A549 (cell line): Measurements from ENCODE around the gene SCAMP2. TPM values are rescaled to one million over a fixed set of nuclear protein-coding genes. Genes with fewer than 3 reads are reported as not detected.

ENCODE experiments used
- ATAC-seq, 2 experiments: fragments of 200-7000 bp in 1 of 2; fragments of >200 bp in 1 of 2; cut with Nextera tagmentation in 1 of 2; cut with Tn5 transposase in 1 of 2; 3 replicates each; pipeline versions ENCODE4 v1.8.0 to v1.9.1; 2018 to 2020; ENCODE audit warnings: mild to moderate bottlenecking in 1 of 2, moderate library complexity in 1 of 2
- CTCF ChIA-PET: fragments of 300-600 bp; sonication (Branson Sonifier 250); formaldehyde crosslinking; extraction: SDS; loops from one replicate; lab custom pipeline; 2021; ENCODE audit warnings: antibody characterized with exemption, inconsistent platforms; lab: Yijun Ruan, JAX
- POLR2A ChIA-PET: fragments of 350-600 bp; formaldehyde crosslinking; extraction: SDS; loops from one replicate; lab custom pipeline; 2021; ENCODE audit warnings: antibody characterized with exemption, inconsistent platforms; lab: Yijun Ruan, JAX
- DNase-seq, 2 experiments: peaks; one replicate each; pipeline versions ENCODE4 v3.0.0 to v3.0.0-alpha.2; 2011 to 2016; ENCODE audit warnings: low read depth in 1 of 2, low spot score in 1 of 2
- FAIRE-seq: peaks from 2 replicates; lab custom pipeline; 2011; peaks lifted over from hg19 to GRCh38; lab: Jason Lieb, UNC
- H3K27ac ChIP-seq, 2 experiments: fragments of >200 bp; sonication (Bioruptor Twin); formaldehyde crosslinking; 3 replicates each; pipeline ENCODE4 v1.5.1; 2016 to 2017
- H3K4me1 ChIP-seq: fragments of >200 bp; sonication (Bioruptor Twin); formaldehyde crosslinking; 3 replicates; pipeline ENCODE4 v1.6.1; 2016
- H3K4me2 ChIP-seq: fragments of >200 bp; sonication (Bioruptor Twin); formaldehyde crosslinking; 3 replicates; pipeline ENCODE4 v1.6.1; 2016
- H3K4me3 ChIP-seq: fragments of >200 bp; sonication (Bioruptor Twin); formaldehyde crosslinking; 3 replicates; pipeline ENCODE4 v1.5.1; 2016
- H3K9me3 ChIP-seq: fragments of >200 bp; sonication (Bioruptor Twin); formaldehyde crosslinking; 3 replicates; pipeline ENCODE4 v1.6.1; 2016
- ATOH8 ChIP-seq: fragments of 250-450 bp; sonication (Bioruptor Pico); IDR thresholded peaks from 2 replicates; pipeline ENCODE4 v1.5.0; 2020; ENCODE audit warnings: low read depth, mild to moderate bottlenecking, moderate library complexity
- BCL3 ChIP-seq: fragments of >200 bp; sonication (Bioruptor Twin); formaldehyde crosslinking; IDR thresholded peaks from 3 replicates; pipeline ENCODE4 v1.6.1; 2016
- BHLHE40 ChIP-seq: IDR thresholded peaks from 2 replicates; pipeline ENCODE4 v1.6.1; 2012; ENCODE audit warnings: low read depth, low read length, inconsistent platforms
- CBX8 ChIP-seq: fragments of 200-600 bp; sonication (generic); IDR thresholded peaks from 2 replicates; pipeline ENCODE4 v1.6.1; 2016
- E2F6 ChIP-seq: IDR thresholded peaks from 2 replicates; pipeline ENCODE4 v1.6.1; 2012; ENCODE audit warnings: low read depth, borderline replicate concordance
- ESRRA ChIP-seq: fragments of 150-350 bp; IDR thresholded peaks from 2 replicates; pipeline ENCODE4 v1.6.1; 2014; ENCODE audit warnings: mild to moderate bottlenecking, low read length, borderline replicate concordance
- FOSB ChIP-seq: fragments of 250-450 bp; sonication (Bioruptor Pico); IDR thresholded peaks from 2 replicates; pipeline ENCODE4 v1.5.0; 2020; ENCODE audit warnings: mild to moderate bottlenecking, moderate library complexity
- GATA3 ChIP-seq: IDR thresholded peaks from 2 replicates; pipeline ENCODE4 v1.6.1; 2012; ENCODE audit warnings: borderline replicate concordance
- HDAC2 ChIP-seq: fragments of 200-600 bp; sonication (generic); IDR thresholded peaks from 2 replicates; pipeline ENCODE4 v1.6.1; 2016
- HMGXB4 ChIP-seq: fragments of 250-450 bp; sonication (Bioruptor Pico); IDR thresholded peaks from 2 replicates; pipeline ENCODE4 v1.5.0; 2021; ENCODE audit warnings: mild to moderate bottlenecking, moderate library complexity, borderline replicate concordance
- HOXA7 ChIP-seq: fragments of 250-450 bp; sonication (Bioruptor Pico); IDR thresholded peaks from 2 replicates; pipeline ENCODE4 v1.5.0; 2020; ENCODE audit warnings: mild to moderate bottlenecking, moderate library complexity
- KDM1A ChIP-seq: fragments of 200-600 bp; sonication (generic); IDR thresholded peaks from 2 replicates; pipeline ENCODE4 v1.6.1; 2016; ENCODE audit warnings: low read depth, mild to moderate bottlenecking
- KDM5A ChIP-seq: fragments of 200-600 bp; sonication (generic); IDR thresholded peaks from 2 replicates; pipeline ENCODE4 v1.6.1; 2016; ENCODE audit warnings: antibody characterized with exemption, mild to moderate bottlenecking
- NFE2L2 ChIP-seq: fragments of 150-350 bp; conservative IDR thresholded peaks from 2 replicates; pipeline ENCODE4 v1.6.1; 2014; ENCODE audit warnings: low read length
- NR3C1 ChIP-seq: fragments of >200 bp; sonication (Bioruptor Twin); formaldehyde crosslinking; IDR thresholded peaks from 3 replicates; pipeline ENCODE4 v1.6.1; 2017
- POLR2AphosphoS2 ChIP-seq: conservative IDR thresholded peaks from 2 replicates; pipeline ENCODE4 v1.6.1; 2012; ENCODE audit warnings: low read length, improper control_type of control experiment, inconsistent platforms
- RAD21 ChIP-seq, 2 experiments: fragments of >200 bp in 1 of 2; sonication (Bioruptor Twin) in 1 of 2; formaldehyde crosslinking in 1 of 2; IDR thresholded peaks in 1 of 2; conservative IDR thresholded peaks in 1 of 2; 2 replicates in 1 of 2; 3 replicates in 1 of 2; pipeline ENCODE4 v1.6.1; 2012 to 2018; ENCODE audit warnings: inconsistent platforms in 1 of 2
- RARB ChIP-seq: fragments of 250-450 bp; sonication (Bioruptor Pico); IDR thresholded peaks from 2 replicates; pipeline ENCODE4 v1.8.0; 2021; ENCODE audit warnings: mild to moderate bottlenecking, moderate library complexity
- RFX5 ChIP-seq: fragments of 450-650 bp; IDR thresholded peaks from 2 replicates; pipeline ENCODE4 v1.7.1; 2014; ENCODE audit warnings: antibody characterized with exemption, mild to moderate bottlenecking, moderate library complexity
- SREBF2 ChIP-seq: fragments of 450-650 bp; IDR thresholded peaks from 2 replicates; pipeline ENCODE4 v1.6.1; 2014; ENCODE audit warnings: mild to moderate bottlenecking, moderate library complexity
- TP53 ChIP-seq: fragments of 250-450 bp; sonication (Bioruptor Pico); IDR thresholded peaks from 2 replicates; pipeline ENCODE4 v1.5.0; 2021; ENCODE audit warnings: mild to moderate bottlenecking, moderate library complexity
- USF2 ChIP-seq: fragments of 450-650 bp; IDR thresholded peaks from 2 replicates; pipeline ENCODE4 v1.6.1; 2014; ENCODE audit warnings: antibody characterized with exemption
- ZC3H11A ChIP-seq: fragments of 450-650 bp; IDR thresholded peaks from 2 replicates; pipeline ENCODE4 v1.6.1; 2014; ENCODE audit warnings: antibody characterized with exemption, mild to moderate bottlenecking
- ZNF302 ChIP-seq: fragments of 250-450 bp; sonication (Bioruptor Pico); IDR thresholded peaks from 2 replicates; pipeline ENCODE4 v1.9.0; 2021; ENCODE audit warnings: inconsistent platforms, mild to moderate bottlenecking, moderate library complexity
- ZSCAN20 ChIP-seq: fragments of 250-450 bp; sonication (Bioruptor Pico); IDR thresholded peaks from 2 replicates; pipeline ENCODE4 v1.8.0; 2022; ENCODE audit warnings: mild to moderate bottlenecking, moderate library complexity
- WGBS: methylation state at CpG from one replicate; pipeline ENCODE4 v1.1.6; 2017; ENCODE audit errors: missing lambda C conversion rate; 5-methylcytosine and 5-hydroxymethylcytosine counted together
- polyA plus RNA-seq, 4 experiments: library from polyadenylated mRNA; depleted of rRNA in 3 of 4; stranded (reverse); fragments of >200 nt; fragmentation: RNase III in 1 of 4; extraction: RNeasy Plus Mini Kit Qiagen cat#74134 plus additional on column Dnase treatment in 1 of 4; gene quantifications; 2 replicates in 3 of 4; 3 replicates in 1 of 4; pipeline ENCODE4 v1.2.3, GENCODE V29; 2011 to 2017
- TF ChIP-seq, protein P1 (sequence below): fragments of >200 bp; sonication (Bioruptor Twin); formaldehyde crosslinking; IDR thresholded peaks from 3 replicates; pipeline ENCODE4 v1.5.1; 2016

SCAMP2 gene
- polyA plus RNA-seq, 2 of the 4 experiments (the other 2 are of a cell fraction): 41.5 to 128 TPM

DNA sequence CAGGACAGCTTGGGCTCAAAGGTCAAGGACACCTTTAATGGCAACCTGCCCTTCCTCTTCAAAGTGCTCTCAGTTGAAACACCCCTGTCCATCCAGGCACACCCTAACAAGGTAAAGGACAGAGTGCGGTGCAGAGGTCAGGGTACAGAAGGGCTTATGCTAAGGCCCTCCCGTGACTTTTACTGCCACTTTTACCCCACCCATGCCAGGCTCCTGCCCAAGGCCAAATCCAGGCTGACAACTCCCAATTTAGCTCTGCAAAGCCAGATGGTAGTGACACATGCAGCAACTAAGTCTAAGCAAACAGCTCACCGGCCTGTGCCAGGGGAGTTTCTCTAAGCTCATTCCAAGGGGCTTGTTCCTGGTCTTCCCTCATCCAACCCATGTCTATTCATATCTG lies 18.3 kb upstream of the SCAMP2 start:
- peaks cover 9% of the 10 kb centered on the region; the same call in 1 of the 3 replicates for H3K4me1 ChIP-seq
- TF ChIP-seq NR3C1 (no peak), FOSB (no peak), NFE2L2 (no peak), SREBF2 (no peak), USF2 (no peak), ZC3H11A (no peak), HOXA7 (no peak), KDM5A (no peak), TP53 (CRISPR knock-in tag) (no peak), BHLHE40 (no peak), BCL3 (no peak), POLR2AphosphoS2 (no peak), ZSCAN20 (no peak), HMGXB4 (CRISPR knock-in tag) (no peak), E2F6 (no peak), HDAC2 (no peak), KDM1A (no peak), GATA3 (no peak), ATOH8 (CRISPR knock-in tag) (no peak), ESRRA (no peak)
- ATAC-seq: no peak
- no peak for FAIRE-seq
- POLR2A ChIA-PET: no interaction called here
- H3K9me3 ChIP-seq: no peaks in the 10 kb centered on the region
- no peak overlapping the region for H3K4me2 ChIP-seq
- CTCF ChIA-PET: interaction anchor here (0.7 to 9.2 kb wide), 2 partner anchors 9 to 36 kb away, joined by 4 to 92 read pairs; no protein-coding TSS in a partner anchor
- H3K4me3 ChIP-seq: no peak overlapping the region
- DNase-seq: no peak
- no peak overlapping the region for H3K27ac ChIP-seq
- WGBS: 87% methylated on average over 3 of the region's 3 CpGs

DNA sequence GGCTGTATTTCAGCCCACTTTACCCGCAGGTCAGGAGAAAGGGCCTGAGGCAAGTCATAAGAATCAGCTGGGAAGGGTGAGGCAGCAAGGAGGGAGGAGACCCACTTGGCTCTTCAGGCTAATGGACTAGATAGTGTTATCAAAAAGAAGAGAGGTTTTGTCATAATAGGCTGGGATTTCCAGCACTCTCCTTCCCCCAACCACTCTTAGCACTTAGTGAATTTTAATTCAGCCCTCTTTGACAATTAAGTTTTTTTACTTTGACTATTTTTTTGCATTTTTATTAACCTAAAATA lies 17.4 kb upstream of the SCAMP2 start:
- FAIRE-seq: no peak
- POLR2A ChIA-PET: interaction anchor here (0.9 to 1.8 kb wide), 3 partner anchors 10 to 47 kb away, joined by 3 to 15 read pairs (median 11); partner anchors contain the start of genes COX5A and FAM219B
- no peak for ATAC-seq
- TF ChIP-seq CBX8: no peak
- no peak for TF ChIP-seq ZC3H11A
- TF ChIP-seq HMGXB4 (CRISPR knock-in tag): no peak
- no peak for TF ChIP-seq RARB (CRISPR knock-in tag)
- TF ChIP-seq E2F6: no peak
- TF ChIP-seq RAD21 (conservative IDR thresholded peaks at IDR 0.05 in 1 of 2, IDR thresholded peaks at IDR 0.05 in 1 of 2): no peak
- no peak for TF ChIP-seq USF2
- TF ChIP-seq, protein P1, sequence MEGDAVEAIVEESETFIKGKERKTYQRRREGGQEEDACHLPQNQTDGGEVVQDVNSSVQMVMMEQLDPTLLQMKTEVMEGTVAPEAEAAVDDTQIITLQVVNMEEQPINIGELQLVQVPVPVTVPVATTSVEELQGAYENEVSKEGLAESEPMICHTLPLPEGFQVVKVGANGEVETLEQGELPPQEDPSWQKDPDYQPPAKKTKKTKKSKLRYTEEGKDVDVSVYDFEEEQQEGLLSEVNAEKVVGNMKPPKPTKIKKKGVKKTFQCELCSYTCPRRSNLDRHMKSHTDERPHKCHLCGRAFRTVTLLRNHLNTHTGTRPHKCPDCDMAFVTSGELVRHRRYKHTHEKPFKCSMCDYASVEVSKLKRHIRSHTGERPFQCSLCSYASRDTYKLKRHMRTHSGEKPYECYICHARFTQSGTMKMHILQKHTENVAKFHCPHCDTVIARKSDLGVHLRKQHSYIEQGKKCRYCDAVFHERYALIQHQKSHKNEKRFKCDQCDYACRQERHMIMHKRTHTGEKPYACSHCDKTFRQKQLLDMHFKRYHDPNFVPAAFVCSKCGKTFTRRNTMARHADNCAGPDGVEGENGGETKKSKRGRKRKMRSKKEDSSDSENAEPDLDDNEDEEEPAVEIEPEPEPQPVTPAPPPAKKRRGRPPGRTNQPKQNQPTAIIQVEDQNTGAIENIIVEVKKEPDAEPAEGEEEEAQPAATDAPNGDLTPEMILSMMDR: no peak
- no peak for TF ChIP-seq ZNF302 (CRISPR knock-in tag)
- no peak for TF ChIP-seq RFX5

More for the DNA sequence above, 17.4 kb upstream of the SCAMP2 start:
- peak overlapping the region; percentile 78 to 90 for H3K27ac ChIP-seq
- H3K9me3 ChIP-seq: no peaks in the 10 kb centered on the region
- peak overlapping the region; percentile 63 for H3K4me3 ChIP-seq
- 0% methylated on average over 1 of the region's 1 CpG for WGBS
- CTCF ChIA-PET: interaction anchor here (1.0 to 9.2 kb wide), 3 partner anchors 10 to 121 kb away, joined by 3 to 92 read pairs (median 4); partner anchors contain the start of gene FAM219B
- no peak for DNase-seq
- peak overlapping the region; percentile 80 for H3K4me2 ChIP-seq
- peaks cover 9% of the 10 kb centered on the region; the same call in 1 of the 3 replicates for H3K4me1 ChIP-seq
